Measurements from ENCODE around the gene DLX4.

- no peak for TF ChIP-seq CTCF (IDR thresholded peaks at IDR 0.05; ENCODE audit: borderline replicate concordance, extremely low read depth, low read length, poor library complexity, severe bottlenecking)
- TF ChIP-seq EZH2 (IDR thresholded peaks at IDR 0.05; ENCODE audit: borderline replicate concordance, low read depth, low read length, severe bottlenecking) = no peak
Observed at GRCh38 chr17:49986396-49987289, 17.7 kb downstream of the DLX4 start.
